Astrocyte of the cerebellum (primary cell): ENCODE data around the gene RPP25L.
A peak's percentile ranks its signal among the peaks of the same experiment; 100 is the strongest.

ENCODE experiments used
- DNase-seq: peaks from one replicate; pipeline ENCODE4 v3.0.0-alpha.2; 2011; ENCODE audit warnings: low read depth
- H3K4me3 ChIP-seq: 2 replicates; pipeline ENCODE4 v1.5.1; 2011; ENCODE audit warnings: mild to moderate bottlenecking, low read depth, low read length, moderate library complexity
- in situ Hi-C: cut with HindIII; loops from 2 replicates; pipeline ENCODE4 v1.10.0; 2017; ENCODE audit warnings: low sequenced_read_pairs
- TF ChIP-seq, protein P1 (sequence below): IDR thresholded peaks from 2 replicates; pipeline ENCODE4 v1.5.1; 2012; ENCODE audit warnings: low read length, low read depth, moderate library complexity, mild to moderate bottlenecking; ENCODE audit errors: missing control alignments

The RPP25L gene, protein sequence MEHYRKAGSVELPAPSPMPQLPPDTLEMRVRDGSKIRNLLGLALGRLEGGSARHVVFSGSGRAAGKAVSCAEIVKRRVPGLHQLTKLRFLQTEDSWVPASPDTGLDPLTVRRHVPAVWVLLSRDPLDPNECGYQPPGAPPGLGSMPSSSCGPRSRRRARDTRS

DNA sequence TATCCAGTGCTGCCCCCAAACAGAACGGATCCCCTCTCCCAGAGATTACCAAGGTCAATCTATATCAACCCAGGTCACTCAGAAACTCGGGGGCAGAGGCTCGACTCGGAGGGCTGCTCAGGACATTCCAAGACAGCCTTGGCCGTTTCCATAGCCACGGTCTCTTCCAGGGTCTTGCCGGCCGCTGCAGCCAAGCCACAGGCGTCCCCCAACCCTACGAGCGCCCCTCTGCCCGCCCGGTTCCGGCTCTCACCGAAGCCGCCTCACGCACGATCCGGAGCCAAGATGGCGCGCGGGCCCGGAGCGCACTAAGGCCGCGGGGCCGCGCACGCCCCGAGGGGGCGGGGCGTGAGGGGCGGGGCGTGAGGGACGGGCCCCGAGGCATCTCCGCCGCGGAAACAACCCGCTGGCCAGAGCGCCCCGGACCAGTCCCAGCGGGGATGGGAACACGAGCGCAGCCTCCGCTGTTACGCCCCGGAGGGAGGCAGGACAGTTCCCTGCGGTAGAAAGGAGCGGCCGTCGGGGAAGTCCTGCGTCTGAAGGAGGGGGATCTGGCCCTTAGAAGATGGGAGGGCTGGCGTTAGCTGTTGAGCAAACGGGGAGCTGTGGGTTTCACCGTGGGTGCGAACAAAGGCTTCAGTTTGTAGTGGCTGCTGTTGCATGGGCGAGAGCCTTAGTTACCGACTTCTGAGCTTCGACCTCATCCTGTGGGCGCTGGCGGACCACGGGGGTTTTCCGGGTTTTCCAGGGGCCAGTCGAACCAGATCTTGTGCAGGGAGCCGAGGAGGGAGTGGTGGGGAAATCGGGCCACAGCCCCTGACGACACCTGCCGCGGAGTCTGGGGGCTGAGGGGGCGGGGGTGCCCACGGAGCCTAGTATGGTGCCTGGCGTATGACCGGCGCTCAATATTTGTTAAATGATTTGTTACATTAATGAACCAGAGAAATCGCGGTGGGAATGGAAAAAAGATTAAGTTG is at the start of gene RPP25L:
Gene RPP25L (minus strand): TSS at position 287 of the 977 bp plus-strand sequence. CDS start 801 bp downstream, outside the sequence.
- in situ Hi-C loops, result loop anchor here (10.0 kb wide), 2 partner anchors 107 to 347 kb away; no protein-coding TSS in a partner anchor
- TF ChIP-seq, protein P1, sequence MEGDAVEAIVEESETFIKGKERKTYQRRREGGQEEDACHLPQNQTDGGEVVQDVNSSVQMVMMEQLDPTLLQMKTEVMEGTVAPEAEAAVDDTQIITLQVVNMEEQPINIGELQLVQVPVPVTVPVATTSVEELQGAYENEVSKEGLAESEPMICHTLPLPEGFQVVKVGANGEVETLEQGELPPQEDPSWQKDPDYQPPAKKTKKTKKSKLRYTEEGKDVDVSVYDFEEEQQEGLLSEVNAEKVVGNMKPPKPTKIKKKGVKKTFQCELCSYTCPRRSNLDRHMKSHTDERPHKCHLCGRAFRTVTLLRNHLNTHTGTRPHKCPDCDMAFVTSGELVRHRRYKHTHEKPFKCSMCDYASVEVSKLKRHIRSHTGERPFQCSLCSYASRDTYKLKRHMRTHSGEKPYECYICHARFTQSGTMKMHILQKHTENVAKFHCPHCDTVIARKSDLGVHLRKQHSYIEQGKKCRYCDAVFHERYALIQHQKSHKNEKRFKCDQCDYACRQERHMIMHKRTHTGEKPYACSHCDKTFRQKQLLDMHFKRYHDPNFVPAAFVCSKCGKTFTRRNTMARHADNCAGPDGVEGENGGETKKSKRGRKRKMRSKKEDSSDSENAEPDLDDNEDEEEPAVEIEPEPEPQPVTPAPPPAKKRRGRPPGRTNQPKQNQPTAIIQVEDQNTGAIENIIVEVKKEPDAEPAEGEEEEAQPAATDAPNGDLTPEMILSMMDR, result no peak
- peak; percentile 28 for DNase-seq
- peak within 1 kb of the TSS; percentile 79 for H3K4me3 ChIP-seq

GRCh38 chr9:34659592-34660253 is 47.8 kb upstream of the RPP25L start:
- no peak overlapping the region for H3K4me3 ChIP-seq
- no peak for DNase-seq
- TF ChIP-seq, protein P1, result no peak
- in situ Hi-C loops, result no loop called here

DNA sequence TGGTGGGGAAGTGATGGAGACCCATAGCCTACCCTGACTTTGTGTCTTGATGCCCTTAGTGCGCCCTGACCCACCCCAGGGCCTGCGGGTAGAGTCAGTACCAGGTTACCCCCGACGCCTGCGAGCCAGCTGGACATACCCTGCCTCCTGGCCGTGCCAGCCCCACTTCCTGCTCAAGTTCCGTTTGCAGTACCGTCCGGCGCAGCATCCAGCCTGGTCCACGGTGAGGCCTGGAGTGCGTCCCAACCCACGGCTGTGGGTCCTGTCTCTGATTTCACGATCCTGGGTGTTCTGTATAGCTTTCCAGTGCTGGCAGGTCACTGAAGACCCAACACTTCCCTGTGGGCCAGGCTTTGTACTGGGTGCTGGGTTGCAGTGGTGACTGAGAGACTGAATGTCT is 46.6 kb upstream of the RPP25L start:
- H3K4me3 ChIP-seq, result no peak overlapping the region
- TF ChIP-seq, protein P1, result no peak
- in situ Hi-C loops, result no loop called here
- no peak for DNase-seq

DNA sequence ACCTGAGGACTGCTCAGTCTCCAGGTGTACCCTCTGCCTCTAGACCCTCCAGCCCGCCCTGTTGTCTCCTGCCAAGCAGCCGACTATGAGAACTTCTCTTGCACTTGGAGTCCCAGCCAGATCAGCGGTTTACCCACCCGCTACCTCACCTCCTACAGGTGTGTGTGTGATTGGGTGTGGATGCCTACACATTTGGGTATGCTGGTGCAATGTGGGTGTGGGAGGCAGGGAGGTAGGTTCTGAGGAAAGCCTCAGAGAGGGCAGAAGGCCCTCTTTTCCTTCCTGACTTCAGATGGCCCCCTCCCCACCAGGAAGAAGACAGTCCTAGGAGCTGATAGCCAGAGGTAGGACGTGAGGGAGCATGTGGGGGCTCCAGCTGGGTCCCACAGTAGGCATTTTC is 45.1 kb upstream of the RPP25L start:
- TF ChIP-seq, protein P1, result no peak
- in situ Hi-C loops, result no loop called here

DNA sequence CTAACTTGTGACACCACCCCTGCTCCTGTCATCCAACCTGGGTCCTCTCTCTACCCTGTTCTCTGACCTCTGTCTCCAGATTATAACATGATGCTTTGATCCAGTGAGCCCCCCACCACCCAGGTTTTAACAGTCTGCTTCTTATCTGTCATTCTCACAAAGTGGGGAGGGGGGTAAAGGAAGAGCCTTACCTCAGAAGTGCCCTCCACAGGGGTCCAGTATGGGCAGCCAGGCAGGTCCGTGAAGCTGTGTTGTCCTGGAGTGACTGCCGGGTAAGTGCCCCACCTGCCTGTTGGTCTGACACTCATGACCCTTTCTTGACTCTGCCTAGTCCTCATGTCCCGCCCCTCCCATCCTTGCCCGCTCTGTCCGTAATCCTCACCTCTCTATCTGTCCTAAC is 43.5 kb upstream of the RPP25L start:
- no peak for DNase-seq
- TF ChIP-seq, protein P1, result no peak
- no peak overlapping the region for H3K4me3 ChIP-seq
- in situ Hi-C loops, result no loop called here

More for the DNA sequence above, 45.1 kb upstream of the RPP25L start:
- H3K4me3 ChIP-seq, result no peak overlapping the region
- DNase-seq, result no peak

GRCh38 chr9:34654323-34655051 is 42.6 kb upstream of the RPP25L start:
- TF ChIP-seq, protein P1, result no peak
- peak; percentile 33 for DNase-seq
- in situ Hi-C loops, result no loop called here
- no peak overlapping the region for H3K4me3 ChIP-seq
